ENCODE measurements around the gene GIT1.

GRCh38 chr17:29557739-29558116, 31.7 kb downstream of the GIT1 start:
- TF ChIP-seq CTCF (IDR thresholded peaks at IDR 0.05) (no peak), POLR2A (IDR thresholded peaks at IDR 0.05) (no peak)

All from testis (tissue), 2 donors.